Activated CD8-positive, alpha-beta memory T cell treated with anti-CD3 and anti-CD28 coated beads, Interleukin-2, amount 50 U/mL, for 1 hour (primary cell): ENCODE measurements around the gene ZNF445.
"Not testable (repeated sequence)": the region's sequence is repeated elsewhere in the genome, so short reads cannot be mapped to it uniquely, and the experiment has no call there.

Experiments
- DNase-seq: peaks from one replicate; pipeline ENCODE4 v3.0.0-alpha.2; 2020; ENCODE audit errors: extremely low read depth

Gene ZNF445

GRCh38 chr3:44476181-44476611, 1.3 kb downstream of the ZNF445 start:
- no peak for DNase-seq

- not testable (repeated sequence) for DNase-seq
Observed at GRCh38 chr3:44474886-44475285, 2.6 kb downstream of the ZNF445 start.

GRCh38 chr3:44470430-44470829, 7.0 kb downstream of the ZNF445 start:
- DNase-seq, result no peak

- DNase-seq, result no peak
Observed at GRCh38 chr3:44469914-44470313, 7.6 kb downstream of the ZNF445 start.

GRCh38 chr3:44468572-44469520, 8.6 kb downstream of the ZNF445 start:
- DNase-seq, result no peak

- not testable (repeated sequence) for DNase-seq
Observed at GRCh38 chr3:44468099-44468537, 9.4 kb downstream of the ZNF445 start.

- no peak for DNase-seq
Observed at GRCh38 chr3:44467241-44467640, 10.2 kb downstream of the ZNF445 start.

- DNase-seq, result not testable (repeated sequence)
Observed at GRCh38 chr3:44464920-44465319, 12.6 kb downstream of the ZNF445 start.

- no peak for DNase-seq
Observed at GRCh38 chr3:44464509-44464908, 13.0 kb downstream of the ZNF445 start.

- DNase-seq, result not testable (repeated sequence)
Observed at GRCh38 chr3:44460050-44460449, 17.4 kb downstream of the ZNF445 start.

- DNase-seq, result no peak
Observed at GRCh38 chr3:44455318-44455717, 22.2 kb downstream of the ZNF445 start.

GRCh38 chr3:44454258-44454657, 23.2 kb downstream of the ZNF445 start:
- no peak for DNase-seq

- DNase-seq, result no peak
Observed at GRCh38 chr3:44451441-44451840, 26.0 kb downstream of the ZNF445 start.

- DNase-seq, result no peak
Observed at GRCh38 chr3:44446929-44447328, 30.5 kb downstream of the ZNF445 start.

GRCh38 chr3:44445786-44446185, 31.7 kb downstream of the ZNF445 start:
- no peak for DNase-seq

GRCh38 chr3:44444896-44445691, 32.4 kb downstream of the ZNF445 start:
- no peak for DNase-seq

- no peak for DNase-seq
Observed at GRCh38 chr3:44444437-44444836, 33.0 kb downstream of the ZNF445 start.

- no peak for DNase-seq
Observed at GRCh38 chr3:44442596-44443309, 34.7 kb downstream of the ZNF445 start.

- DNase-seq, result peak; percentile 25
Observed at GRCh38 chr3:44439499-44440295, 37.8 kb downstream of the ZNF445 start.

GRCh38 chr3:44437800-44438199, 39.7 kb downstream of the ZNF445 start:
- DNase-seq, result no peak

GRCh38 chr3:44436181-44436580, 41.3 kb downstream of the ZNF445 start:
- no peak for DNase-seq
